GM18499 (cell line): ENCODE results near the gene ZNF132.

Experiments used
- ATAC-seq: cut with Tn5 transposase; IDR thresholded peaks from one replicate; pipeline ENCODE4 v1.9.1; 2021; ENCODE audit warnings: moderate number of reproducible peaks; ENCODE audit not compliant: insufficient read depth, unreplicated experiment

ZNF132 gene

GRCh38 chr19:58392945-58393724 lies 46.8 kb downstream of the ZNF132 start:
- no peak for ATAC-seq

GRCh38 chr19:58388175-58388526 lies 51.8 kb downstream of the ZNF132 start:
- ATAC-seq = no peak

- ATAC-seq = no peak
Observed at GRCh38 chr19:58387338-58388174, 52.4 kb downstream of the ZNF132 start.

- peak; percentile 56 for ATAC-seq
Observed at GRCh38 chr19:58386576-58387337, 53.2 kb downstream of the ZNF132 start, which contains the start of gene RPS5. Gene RPS5, plus strand, starts transcription at chr19:58387269. Its CDS starts 869 bp downstream, at chr19:58388138.

- no peak for ATAC-seq
Observed at GRCh38 chr19:58385891-58386575, 53.9 kb downstream of the ZNF132 start.

GRCh38 chr19:58385313-58385890 lies 54.6 kb downstream of the ZNF132 start:
- no peak for ATAC-seq

GRCh38 chr19:58382997-58383603 lies 56.9 kb downstream of the ZNF132 start:
- ATAC-seq = no peak
